Esophagus muscularis mucosa (tissue), 4 donors: ENCODE measurements around the gene HOXA2. TPM values are rescaled to one million over a fixed set of nuclear protein-coding genes. Genes with fewer than 3 reads are reported as not detected.

Source experiments
- DNase-seq: peaks from one replicate; pipeline ENCODE4 v3.0.0-alpha.2; 2017; ENCODE audit errors: extremely low spot score
- H3K27ac ChIP-seq, 4 donors: fragments of 200-600 bp; sonication (generic); replicated peaks in 1 of 4; 1 replicate in 3 of 4; 2 replicates in 1 of 4; pipeline ENCODE4 v1.5.1; 2016 to 2019; ENCODE audit warnings: mild to moderate bottlenecking in 1 of 4
- H3K27me3 ChIP-seq, 4 donors: fragments of 200-600 bp; sonication (generic); one replicate each; pipeline versions ENCODE4 v1.5.1 to v1.6.0; 2016 to 2019
- H3K36me3 ChIP-seq, 4 donors: fragments of 200-600 bp; sonication (generic); one replicate each; pipeline ENCODE4 v1.5.1; 2016 to 2019
- H3K4me1 ChIP-seq, 4 donors: fragments of 200-600 bp; sonication (generic); one replicate each; pipeline ENCODE4 v1.5.1; 2016 to 2019
- H3K4me3 ChIP-seq, 4 donors: fragments of 200-600 bp; sonication (generic); 1 replicate in 2 of 4; 2 replicates in 2 of 4; pipeline ENCODE4 v1.5.1; 2016 to 2019; ENCODE audit warnings: mild to moderate bottlenecking in 4 of 4, moderate library complexity in 1 of 4
- H3K9me3 ChIP-seq, 4 donors: fragments of 200-600 bp; sonication (generic); 1 replicate in 3 of 4; 2 replicates in 1 of 4; pipeline ENCODE4 v1.5.1; 2016 to 2019
- CTCF ChIP-seq, 3 experiments: fragments of 200-600 bp in 2 of 3; fragments of 450-650 bp in 1 of 3; sonication (generic) in 2 of 3; IDR thresholded peaks; one replicate each; pipeline ENCODE4 v1.5.1; 2017 to 2019; ENCODE audit warnings: antibody characterized with exemption in 3 of 3, mild to moderate bottlenecking in 2 of 3, moderate library complexity in 1 of 3
- EP300 ChIP-seq: sonication (generic); formaldehyde crosslinking; IDR thresholded peaks from one replicate; pipeline ENCODE4 v1.6.1; 2017; ENCODE audit warnings: antibody characterized with exemption
- POLR2A ChIP-seq: fragments of 450-650 bp; IDR thresholded peaks from one replicate; pipeline ENCODE4 v1.6.1; 2017; ENCODE audit warnings: antibody characterized with exemption, moderate library complexity, mild to moderate bottlenecking, low read depth
- POLR2AphosphoS5 ChIP-seq, 2 donors: sonication (generic); formaldehyde crosslinking; IDR thresholded peaks; one replicate each; pipeline ENCODE4 v1.6.1; 2017; ENCODE audit warnings: antibody characterized with exemption in 2 of 2
- WGBS: methylation state at CpG from one replicate; pipeline ENCODE4 v1.1.5; 2018; 5-methylcytosine and 5-hydroxymethylcytosine counted together
- intact Hi-C: fragments of 100-400 bp; cut with DNase I; formaldehyde crosslinking; loops from one replicate; pipeline ENCODE4 v1.15.1; 2023
- total RNA-seq, 4 donors: library from RNA; depleted of rRNA; stranded (reverse); fragments of >200 nt; gene quantifications; one replicate each; pipeline versions ENCODE4 v1.1.0 to v1.2.1, GENCODE V29; 2016

HOXA2 gene
- total RNA-seq, 4 donors from 2014 or later: 3.3 to 5.4 (median 4.4) TPM

- no peaks in the 10 kb centered on the region for H3K36me3 ChIP-seq
- H3K4me3 ChIP-seq: peak overlapping the region; percentile 45 to 88 (median 72)
- H3K27ac ChIP-seq: peak overlapping the region; percentile 96 to 100 (median 99)
- intact Hi-C loops: no loop called here
- WGBS: 24% methylated on average over 6 of the region's 6 CpGs
- no peak for DNase-seq
- H3K4me1 ChIP-seq: peaks cover 38 to 80% (median 62%) of the 10 kb centered on the region in 4 donors
- no peaks in the 10 kb centered on the region for H3K9me3 ChIP-seq
- H3K27me3 ChIP-seq: no peaks in the 10 kb centered on the region
- TF ChIP-seq POLR2AphosphoS5 (IDR thresholded peaks at IDR 0.05) (peak in 1 of 2 donors; percentile 60), CTCF (IDR thresholded peaks at IDR 0.05) (no peak)
These were observed 8.7 kb upstream of the HOXA2 start for GRCh38 chr7:27111042-27111750.

DNA sequence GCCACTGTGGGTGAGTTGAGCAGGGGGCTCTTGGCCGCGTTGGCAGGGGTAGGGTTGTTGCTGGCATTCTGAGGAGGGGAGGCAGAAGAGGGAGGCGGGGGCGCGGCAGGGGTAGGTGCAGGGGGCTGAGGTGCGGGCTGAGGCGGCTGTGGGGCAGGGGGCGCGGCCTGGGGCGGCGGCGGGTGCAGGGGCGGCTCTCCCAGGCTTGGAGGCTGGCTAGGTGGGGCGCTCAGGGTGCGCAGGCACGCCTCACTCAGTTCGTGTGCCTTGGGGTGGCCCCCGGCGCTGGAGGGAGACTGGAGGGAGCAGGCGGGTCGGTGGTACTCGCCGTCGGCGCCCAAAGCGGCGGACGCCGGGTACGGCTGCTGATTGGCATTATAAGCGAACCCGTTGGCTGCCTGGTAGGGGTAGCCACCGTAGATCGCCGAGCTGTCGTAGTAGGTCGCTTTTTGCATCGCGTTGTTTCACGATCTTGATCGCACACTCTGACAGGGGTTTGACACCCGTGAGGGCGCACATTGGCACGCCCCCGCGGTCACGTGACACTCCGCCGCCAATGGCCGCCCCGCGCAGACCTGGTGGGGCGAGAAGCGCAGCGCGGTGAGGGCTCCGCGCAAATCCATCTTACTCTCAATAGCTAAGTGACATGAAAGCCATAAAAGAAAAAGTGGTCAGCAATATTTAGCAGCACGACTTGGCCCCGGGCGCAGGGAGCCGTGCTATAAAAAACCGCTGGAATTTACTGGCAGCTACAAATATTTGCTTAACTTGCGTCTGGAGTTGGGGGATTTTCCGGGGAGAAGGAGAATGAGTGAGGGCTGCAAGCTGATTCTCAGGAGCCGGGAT lies 7.9 kb upstream of the HOXA2 start:
- Histone ChIP-seq H3K9me3 (no peaks in the 10 kb centered on the region), H3K36me3 (no peaks in the 10 kb centered on the region), H3K27ac (peak overlapping the region; percentile 96 to 100 (median 99)), H3K4me1 (peaks cover 38 to 88% (median 69%) of the 10 kb centered on the region in 4 donors), H3K4me3 (peak overlapping the region; percentile 45 to 88 (median 72)), H3K27me3 (no peaks in the 10 kb centered on the region)
- TF ChIP-seq POLR2A (no peak), POLR2AphosphoS5 (IDR thresholded peaks at IDR 0.05) (peak in 1 of 2 donors; percentile 85), EP300 (no peak), CTCF (IDR thresholded peaks at IDR 0.05) (no peak)
- peak; percentile 90 for DNase-seq
- WGBS: 21% methylated on average over 55 of the region's 66 CpGs
- intact Hi-C loops: no loop called here

DNA sequence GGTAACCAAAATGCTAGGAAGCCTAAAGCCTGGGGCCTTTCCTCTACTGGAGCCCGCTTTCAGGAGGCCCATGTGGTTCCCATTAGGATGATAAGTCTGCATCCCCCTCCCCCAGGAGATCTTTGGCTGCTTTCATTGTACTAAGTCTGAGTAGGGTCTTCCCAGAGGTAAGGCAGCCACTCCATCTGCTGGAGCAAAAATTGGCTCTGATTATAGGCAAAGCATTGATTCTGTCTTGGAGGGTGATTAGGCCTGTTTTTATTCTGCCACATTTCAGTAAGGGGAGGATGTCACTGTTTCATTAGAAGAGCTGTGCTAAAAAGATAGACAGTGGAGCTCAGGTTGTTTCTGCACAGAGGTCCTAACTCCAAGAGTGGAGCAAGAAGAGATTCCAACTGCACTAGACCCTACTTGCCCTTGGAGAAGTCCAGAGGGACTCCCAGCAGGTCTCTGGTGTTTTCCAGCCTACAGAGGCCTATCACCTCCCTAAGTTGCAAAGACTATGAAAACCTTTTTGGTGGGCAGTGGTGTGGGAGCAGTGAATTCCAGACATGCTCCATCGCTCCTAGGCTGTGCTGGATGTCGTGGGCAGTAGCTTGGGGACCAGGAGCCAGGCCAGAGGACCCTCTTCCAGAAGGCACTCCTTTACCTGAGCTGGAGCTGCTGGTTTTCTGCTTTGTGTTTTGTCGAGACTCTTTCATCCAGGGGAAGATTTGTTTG lies 7.1 kb upstream of the HOXA2 start:
- H3K36me3 ChIP-seq: no peaks in the 10 kb centered on the region
- peaks cover 38 to 92% (median 77%) of the 10 kb centered on the region in 4 donors for H3K4me1 ChIP-seq
- peak overlapping the region; percentile 96 to 100 (median 99) for H3K27ac ChIP-seq
- no peaks in the 10 kb centered on the region for H3K9me3 ChIP-seq
- 82% methylated on average over 3 of the region's 4 CpGs for WGBS
- DNase-seq: no peak
- peak overlapping the region; percentile 45 to 88 (median 72) for H3K4me3 ChIP-seq
- H3K27me3 ChIP-seq: no peaks in the 10 kb centered on the region
- TF ChIP-seq CTCF (IDR thresholded peaks at IDR 0.05) (no peak), POLR2A (no peak), POLR2AphosphoS5 (IDR thresholded peaks at IDR 0.05) (no peak), EP300 (no peak)
- intact Hi-C loops: no loop called here

DNA sequence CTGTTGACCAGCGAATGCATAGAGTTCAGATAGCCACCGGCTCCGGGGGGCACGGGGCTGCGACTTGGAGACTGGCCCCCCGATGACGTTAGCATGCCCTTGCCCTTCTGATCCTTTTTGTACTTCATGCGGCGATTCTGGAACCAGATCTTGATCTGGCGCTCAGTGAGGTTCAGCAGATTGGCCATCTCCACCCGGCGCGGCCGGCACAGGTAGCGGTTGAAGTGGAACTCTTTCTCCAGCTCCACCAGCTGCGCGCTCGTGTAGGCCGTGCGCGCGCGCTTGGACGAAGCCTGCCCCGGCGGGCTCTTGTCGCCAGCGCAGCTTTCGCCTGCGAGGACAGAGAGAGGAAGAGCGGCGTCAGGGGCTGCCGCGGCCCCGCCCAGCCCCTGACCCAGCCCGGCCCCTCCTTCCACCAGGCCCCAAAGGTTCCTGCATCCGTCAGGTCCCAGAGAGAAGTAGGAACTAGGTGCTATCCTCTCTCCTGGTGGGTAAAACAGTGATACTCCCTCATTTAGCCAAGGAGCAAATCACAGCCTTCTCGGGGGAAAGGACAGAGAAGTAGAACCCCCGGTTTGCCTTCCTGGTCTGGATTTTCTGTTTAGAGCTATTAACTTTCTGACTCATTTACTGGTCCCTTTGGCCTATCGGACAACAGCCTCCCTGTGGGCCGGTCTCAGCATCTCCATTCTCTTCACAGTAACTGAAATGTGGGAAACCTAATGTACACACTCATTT lies 6.1 kb upstream of the HOXA2 start:
- TF ChIP-seq EP300: no peak
- TF ChIP-seq POLR2A: peak; percentile 86
- peak in 2 of 3 experiments; percentile 12 to 33 for TF ChIP-seq CTCF (IDR thresholded peaks at IDR 0.05)
- TF ChIP-seq POLR2AphosphoS5 (IDR thresholded peaks at IDR 0.05): peak in 1 of 2 donors; percentile 91
- intact Hi-C loops: no loop called here
- DNase-seq: no peak
- Histone ChIP-seq H3K9me3 (no peaks in the 10 kb centered on the region), H3K27me3 (no peaks in the 10 kb centered on the region), H3K27ac (peak overlapping the region; percentile 96 to 100 (median 99)), H3K4me1 (peaks cover 38 to 97% (median 84%) of the 10 kb centered on the region in 4 donors), H3K4me3 (peak overlapping the region; percentile 66 to 96 (median 84)), H3K36me3 (no peaks in the 10 kb centered on the region)
- 17% methylated on average over 14 of the region's 41 CpGs for WGBS
